Measurements from ENCODE around the gene CASQ2.

- TF ChIP-seq POLR2A (IDR thresholded peaks at IDR 0.05) (no peak), CTCF (IDR thresholded peaks at IDR 0.05) (no peak)
Measured at GRCh38 chr1:115669002-115669673, 99.4 kb downstream of the CASQ2 start.

Measured in body of pancreas (tissue), 4 donors.